SK-N-SH (cell line): ENCODE results near the gene VTN. TPM values are rescaled to one million over a fixed set of nuclear protein-coding genes. Genes with fewer than 3 reads are reported as not detected.

ENCODE experiments used
- CTCF ChIA-PET: fragments of 300-600, 350-600 bp; formaldehyde crosslinking; extraction: SDS; loops from one replicate; lab custom pipeline; 2021; lab: Yijun Ruan, JAX
- POLR2A ChIA-PET: fragments of 350-600 bp; sonication (Branson Sonifier 250); formaldehyde crosslinking; extraction: SDS; loops from one replicate; lab custom pipeline; 2020; ENCODE audit warnings: antibody characterized with exemption, inconsistent platforms; lab: Yijun Ruan, JAX
- DNase-seq: peaks from one replicate; pipeline ENCODE4 v3.0.0; 2012
- H2AFZ ChIP-seq: fragments of 200-600 bp; sonication (generic); 2 replicates; pipeline ENCODE4 v1.8.1; 2016; ENCODE audit warnings: antibody characterized with exemption, mild to moderate bottlenecking, low read depth
- H3F3A ChIP-seq: fragments of 200-600 bp; sonication (generic); replicated peaks from 2 replicates; pipeline ENCODE3; 2016; ENCODE audit warnings: antibody characterized with exemption, mild to moderate bottlenecking; ENCODE audit not compliant: insufficient read depth
- H3K27ac ChIP-seq, 2 experiments: fragments of 200-500 bp in 1 of 2; fragments of 200-600 bp in 1 of 2; sonication (Bioruptor generic) in 1 of 2; sonication (generic), shearing (Covaris generic) in 1 of 2; 2 replicates each; pipeline versions ENCODE4 v1.5.1 to v1.6.1; 2014 to 2016; ENCODE audit warnings: low read depth in 2 of 2, inconsistent platforms in 1 of 2, low read length in 1 of 2, mild to moderate bottlenecking in 1 of 2, mixed read lengths in 1 of 2
- H3K27me3 ChIP-seq: fragments of 200-600 bp; sonication (generic), shearing (Covaris generic); 2 replicates; pipeline ENCODE4 v1.6.1; 2016; ENCODE audit warnings: mixed run types; ENCODE audit not compliant: insufficient read depth
- H3K36me3 ChIP-seq, 2 experiments: fragments of 200-500 bp in 1 of 2; fragments of 200-600 bp in 1 of 2; sonication (Bioruptor generic) in 1 of 2; sonication (generic) in 1 of 2; replicated peaks in 1 of 2; 2 replicates each; pipeline versions ENCODE3 to v1.5.1; 2014 to 2016; ENCODE audit warnings: low read length in 1 of 2, mild to moderate bottlenecking in 1 of 2; ENCODE audit not compliant: insufficient read depth in 2 of 2, control insufficient read depth in 1 of 2
- H3K4me1 ChIP-seq, 2 experiments: fragments of 200-500 bp in 1 of 2; fragments of 200-600 bp in 1 of 2; sonication (Bioruptor generic) in 1 of 2; sonication (generic), shearing (Covaris generic) in 1 of 2; 2 replicates each; pipeline versions ENCODE4 v1.5.1 to v1.6.1; 2014 to 2016; ENCODE audit warnings: low read depth in 1 of 2, low read length in 1 of 2, mixed run types in 1 of 2; ENCODE audit not compliant: insufficient read depth in 2 of 2, control insufficient read depth in 1 of 2
- H3K4me2 ChIP-seq: fragments of 200-600 bp; sonication (generic), shearing (Covaris generic); 2 replicates; pipeline ENCODE4 v1.6.1; 2017; ENCODE audit warnings: mixed run types
- H3K4me3 ChIP-seq, 2 experiments: fragments of 200-500 bp in 1 of 2; fragments of 200-600 bp in 1 of 2; sonication (Bioruptor generic) in 1 of 2; sonication (generic), shearing (Covaris generic) in 1 of 2; 2 replicates each; pipeline versions ENCODE4 v1.5.1 to v1.8.1; 2014 to 2016; ENCODE audit warnings: low read depth in 2 of 2, inconsistent platforms in 1 of 2, low read length in 1 of 2, mild to moderate bottlenecking in 1 of 2, mixed read lengths in 1 of 2, moderate library complexity in 1 of 2
- H3K79me2 ChIP-seq: fragments of 200-600 bp; sonication (generic); 2 replicates; pipeline ENCODE4 v1.8.1; 2017; ENCODE audit warnings: mild to moderate bottlenecking; ENCODE audit not compliant: insufficient read depth
- H3K9ac ChIP-seq: fragments of 200-600 bp; sonication (generic); 2 replicates; pipeline ENCODE4 v1.6.1; 2017; ENCODE audit warnings: mixed run types
- H3K9me2 ChIP-seq: fragments of 200-600 bp; sonication (generic); 2 replicates; pipeline ENCODE4 v1.6.1; 2017; ENCODE audit warnings: mixed run types
- H3K9me3 ChIP-seq: fragments of 200-600 bp; sonication (generic); 2 replicates; pipeline ENCODE4 v1.6.1; 2017; ENCODE audit warnings: mixed run types, mild to moderate bottlenecking, moderate library complexity
- H4K20me1 ChIP-seq: fragments of 200-600 bp; sonication (generic); 2 replicates; pipeline ENCODE4 v1.6.1; 2017; ENCODE audit warnings: mild to moderate bottlenecking, mixed run types; ENCODE audit not compliant: insufficient read depth
- CHD2 ChIP-seq: fragments of 150-350 bp; IDR thresholded peaks from 2 replicates; pipeline ENCODE4 v1.6.1; 2018; ENCODE audit warnings: low read length; ENCODE audit not compliant: partially characterized antibody
- EZH2phosphoT487 ChIP-seq: fragments of 200-600 bp; sonication (generic); IDR thresholded peaks from 2 replicates; pipeline ENCODE4 v1.6.1; 2017; ENCODE audit warnings: low read depth, mixed run types, mild to moderate bottlenecking, antibody characterized with exemption, moderate library complexity, borderline replicate concordance
- FOXJ3 ChIP-seq: sonication (generic); formaldehyde crosslinking; IDR thresholded peaks from 2 replicates; pipeline ENCODE4 v1.5.1; 2020; ENCODE audit warnings: mild to moderate bottlenecking, missing genetic modification reagents
- GATA2 ChIP-seq: sonication (generic); formaldehyde crosslinking; IDR thresholded peaks from 2 replicates; pipeline ENCODE4 v1.5.0; 2020; ENCODE audit warnings: mild to moderate bottlenecking, missing genetic modification reagents
- MXI1 ChIP-seq: IDR thresholded peaks from 2 replicates; pipeline ENCODE4 v1.6.1; 2012; ENCODE audit warnings: mild to moderate bottlenecking, low read depth, low read length, improper control_type of control experiment
- NFIC ChIP-seq: IDR thresholded peaks from 2 replicates; pipeline ENCODE4 v1.4.0; 2012; ENCODE audit warnings: borderline replicate concordance
- POLR2AphosphoS5 ChIP-seq: IDR thresholded peaks from 2 replicates; pipeline ENCODE4 v1.6.1; 2012; ENCODE audit warnings: low read depth, low read length
- WGBS: methylation state at CpG from one replicate; pipeline ENCODE4 v1.1.6; 2017; ENCODE audit warnings: low lambda C conversion rate; 5-methylcytosine and 5-hydroxymethylcytosine counted together
- polyA plus RNA-seq, 3 experiments: library from polyadenylated mRNA; depleted of rRNA; stranded (reverse); fragments of >200 nt; gene quantifications; 2 replicates each; pipeline ENCODE4 v1.2.3, GENCODE V29; 2012
- TF ChIP-seq, protein P1 (sequence below): IDR thresholded peaks from 2 replicates; pipeline ENCODE4 v1.4.0; 2012; ENCODE audit warnings: low read depth, borderline replicate concordance
- TF ChIP-seq, protein P2 (sequence below): IDR thresholded peaks from 2 replicates; pipeline ENCODE4 v1.4.0; 2012; ENCODE audit warnings: low read depth, borderline replicate concordance
- TF ChIP-seq, protein P3 (sequence below): fragments of 150-350 bp; IDR thresholded peaks from 2 replicates; pipeline ENCODE4 v1.6.1; 2017; ENCODE audit warnings: antibody characterized with exemption, low read length, low read depth, borderline replicate concordance
- TF ChIP-seq, protein P4 (sequence below): fragments of 200-600 bp; sonication (generic); IDR thresholded peaks from 2 replicates; pipeline ENCODE4 v1.6.1; 2017; ENCODE audit warnings: antibody characterized with exemption, mild to moderate bottlenecking, moderate library complexity

VTN gene
- polyA plus RNA-seq, 1 of the 3 experiments (the other 2 are of a cell fraction): 1.2 TPM

DNA sequence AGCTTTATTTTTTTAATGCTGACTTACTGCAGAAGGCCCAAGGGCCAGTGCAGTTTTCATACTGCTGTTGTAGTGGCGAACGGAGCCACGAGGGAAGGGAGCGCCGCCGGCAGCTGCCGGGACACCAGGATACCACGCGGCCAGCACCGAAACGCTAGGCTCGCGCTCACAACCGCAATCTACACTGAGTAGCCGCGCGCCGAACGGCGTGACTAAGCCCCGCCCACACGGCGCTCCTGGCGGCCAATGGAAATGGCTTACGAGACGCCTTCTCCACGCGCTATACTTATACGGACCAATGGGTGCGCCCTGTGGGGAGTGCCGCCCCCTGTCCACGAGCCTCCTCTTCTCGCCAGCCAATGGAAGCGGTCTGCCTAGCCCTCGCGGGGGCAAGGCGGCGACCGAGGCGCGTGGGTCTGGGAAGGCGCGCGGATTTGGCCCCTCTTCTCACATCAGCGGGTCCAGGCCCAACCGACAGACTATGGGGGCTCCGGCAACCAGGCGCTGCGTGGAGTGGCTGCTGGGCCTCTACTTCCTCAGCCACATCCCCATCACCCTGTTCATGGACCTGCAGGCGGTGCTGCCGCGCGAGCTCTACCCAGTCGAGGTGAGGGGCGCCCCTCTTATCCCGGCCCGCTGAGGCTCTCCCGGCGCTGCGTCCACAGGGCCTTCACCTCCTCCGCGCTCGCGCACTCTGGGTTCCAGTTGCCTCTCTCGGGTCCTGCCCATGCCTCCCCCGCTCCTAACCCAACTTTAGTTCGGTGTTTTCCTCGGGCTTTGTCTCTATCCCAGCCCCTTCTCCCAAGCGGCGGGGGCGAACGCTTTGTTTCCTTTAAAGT is 51.1 kb downstream of the VTN start, which contains the start of gene TMEM97 (continued):
- peak; percentile 56 for TF ChIP-seq POLR2AphosphoS5
- TF ChIP-seq NFIC: no peak
- no peak for TF ChIP-seq EZH2phosphoT487
- no peak for TF ChIP-seq FOXJ3 (CRISPR knock-in tag)
- TF ChIP-seq, protein P1, sequence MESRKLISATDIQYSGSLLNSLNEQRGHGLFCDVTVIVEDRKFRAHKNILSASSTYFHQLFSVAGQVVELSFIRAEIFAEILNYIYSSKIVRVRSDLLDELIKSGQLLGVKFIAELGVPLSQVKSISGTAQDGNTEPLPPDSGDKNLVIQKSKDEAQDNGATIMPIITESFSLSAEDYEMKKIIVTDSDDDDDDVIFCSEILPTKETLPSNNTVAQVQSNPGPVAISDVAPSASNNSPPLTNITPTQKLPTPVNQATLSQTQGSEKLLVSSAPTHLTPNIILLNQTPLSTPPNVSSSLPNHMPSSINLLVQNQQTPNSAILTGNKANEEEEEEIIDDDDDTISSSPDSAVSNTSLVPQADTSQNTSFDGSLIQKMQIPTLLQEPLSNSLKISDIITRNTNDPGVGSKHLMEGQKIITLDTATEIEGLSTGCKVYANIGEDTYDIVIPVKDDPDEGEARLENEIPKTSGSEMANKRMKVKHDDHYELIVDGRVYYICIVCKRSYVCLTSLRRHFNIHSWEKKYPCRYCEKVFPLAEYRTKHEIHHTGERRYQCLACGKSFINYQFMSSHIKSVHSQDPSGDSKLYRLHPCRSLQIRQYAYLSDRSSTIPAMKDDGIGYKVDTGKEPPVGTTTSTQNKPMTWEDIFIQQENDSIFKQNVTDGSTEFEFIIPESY: no peak
- TF ChIP-seq CHD2: peak; percentile 72

DNA sequence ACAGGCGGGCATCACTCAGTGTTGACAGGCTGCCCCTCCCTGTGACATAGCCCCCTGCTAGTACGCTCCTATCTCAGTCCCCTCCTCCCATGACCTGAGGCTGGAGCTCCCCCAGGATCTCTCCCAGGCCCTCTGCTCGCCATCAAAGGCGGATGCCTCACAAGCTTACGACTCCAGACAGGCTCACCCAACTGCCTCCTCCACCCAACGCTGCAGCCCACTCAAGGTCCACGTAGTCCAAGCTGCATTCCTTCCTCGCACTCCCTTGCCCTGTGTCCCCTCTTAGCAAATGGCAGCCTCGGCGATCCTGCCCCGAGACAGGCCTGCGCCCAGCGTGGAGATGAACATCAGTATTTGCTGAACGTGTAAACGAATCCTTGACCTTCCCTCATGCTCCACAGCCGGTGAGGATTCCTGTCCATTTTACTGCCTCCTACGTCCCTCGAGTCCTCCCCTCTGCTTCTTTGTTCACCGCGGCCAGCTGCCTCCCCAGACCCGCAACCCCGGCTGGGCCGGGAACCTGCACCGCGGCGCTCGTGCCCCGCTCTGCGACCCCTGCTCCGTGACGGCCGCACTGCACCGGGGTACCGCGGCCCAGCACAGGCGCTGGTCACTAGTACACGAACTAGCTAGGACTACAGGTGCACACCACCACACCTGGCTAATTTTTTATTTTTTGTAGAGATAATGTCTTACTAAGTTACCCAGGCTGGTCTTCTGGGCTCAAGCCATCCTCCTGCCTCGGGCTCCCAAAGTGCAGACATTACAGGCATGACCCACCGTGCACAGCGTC is 51.9 kb downstream of the VTN start:
- 34% methylated on average over 33 of the region's 40 CpGs for WGBS
- peaks cover 25% of the 10 kb centered on the region for H3K79me2 ChIP-seq
- no peaks in the 10 kb centered on the region for H4K20me1 ChIP-seq

More for the DNA sequence above, 51.9 kb downstream of the VTN start:
- Histone ChIP-seq H3K9ac (peak overlapping the region; percentile 45; the same call in 1 of the 2 replicates), H3K9me2 (no peaks in the 10 kb centered on the region), H3K27ac (peak overlapping the region; percentile 25 to 44; a peak in 3 of 4 replicates), H2AFZ (peak overlapping the region; percentile 98), H3K4me2 (peak overlapping the region; percentile 91), H3K27me3 (no peaks in the 10 kb centered on the region), H3K4me1 (peaks cover 7 to 14% of the 10 kb centered on the region in 2 experiments; a peak in 1 of 4 replicates), H3K9me3 (no peaks in the 10 kb centered on the region), H3F3A (no peaks in the 10 kb centered on the region), H3K4me3 (peak overlapping the region; percentile 64 to 66), H3K36me3 (no peaks in the 10 kb centered on the region)
- CTCF ChIA-PET: interaction anchor here (0.6 to 3.5 kb wide), 9 partner anchors 9 to 513 kb away, joined by 3 to 15 read pairs (median 3); no protein-coding TSS in a partner anchor
- DNase-seq: peak; percentile 71
- POLR2A ChIA-PET: interaction anchor here (1.4 to 3.5 kb wide), 2 partner anchors 9 to 17 kb away, joined by 3 to 11 read pairs; partner anchors contain the start of genes IFT20 and TNFAIP1
- TF ChIP-seq, protein P2, sequence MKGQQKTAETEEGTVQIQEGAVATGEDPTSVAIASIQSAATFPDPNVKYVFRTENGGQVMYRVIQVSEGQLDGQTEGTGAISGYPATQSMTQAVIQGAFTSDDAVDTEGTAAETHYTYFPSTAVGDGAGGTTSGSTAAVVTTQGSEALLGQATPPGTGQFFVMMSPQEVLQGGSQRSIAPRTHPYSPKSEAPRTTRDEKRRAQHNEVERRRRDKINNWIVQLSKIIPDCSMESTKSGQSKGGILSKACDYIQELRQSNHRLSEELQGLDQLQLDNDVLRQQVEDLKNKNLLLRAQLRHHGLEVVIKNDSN: no peak
- TF ChIP-seq, protein P3, sequence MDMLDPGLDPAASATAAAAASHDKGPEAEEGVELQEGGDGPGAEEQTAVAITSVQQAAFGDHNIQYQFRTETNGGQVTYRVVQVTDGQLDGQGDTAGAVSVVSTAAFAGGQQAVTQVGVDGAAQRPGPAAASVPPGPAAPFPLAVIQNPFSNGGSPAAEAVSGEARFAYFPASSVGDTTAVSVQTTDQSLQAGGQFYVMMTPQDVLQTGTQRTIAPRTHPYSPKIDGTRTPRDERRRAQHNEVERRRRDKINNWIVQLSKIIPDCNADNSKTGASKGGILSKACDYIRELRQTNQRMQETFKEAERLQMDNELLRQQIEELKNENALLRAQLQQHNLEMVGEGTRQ: no peak
- TF ChIP-seq, protein P4, sequence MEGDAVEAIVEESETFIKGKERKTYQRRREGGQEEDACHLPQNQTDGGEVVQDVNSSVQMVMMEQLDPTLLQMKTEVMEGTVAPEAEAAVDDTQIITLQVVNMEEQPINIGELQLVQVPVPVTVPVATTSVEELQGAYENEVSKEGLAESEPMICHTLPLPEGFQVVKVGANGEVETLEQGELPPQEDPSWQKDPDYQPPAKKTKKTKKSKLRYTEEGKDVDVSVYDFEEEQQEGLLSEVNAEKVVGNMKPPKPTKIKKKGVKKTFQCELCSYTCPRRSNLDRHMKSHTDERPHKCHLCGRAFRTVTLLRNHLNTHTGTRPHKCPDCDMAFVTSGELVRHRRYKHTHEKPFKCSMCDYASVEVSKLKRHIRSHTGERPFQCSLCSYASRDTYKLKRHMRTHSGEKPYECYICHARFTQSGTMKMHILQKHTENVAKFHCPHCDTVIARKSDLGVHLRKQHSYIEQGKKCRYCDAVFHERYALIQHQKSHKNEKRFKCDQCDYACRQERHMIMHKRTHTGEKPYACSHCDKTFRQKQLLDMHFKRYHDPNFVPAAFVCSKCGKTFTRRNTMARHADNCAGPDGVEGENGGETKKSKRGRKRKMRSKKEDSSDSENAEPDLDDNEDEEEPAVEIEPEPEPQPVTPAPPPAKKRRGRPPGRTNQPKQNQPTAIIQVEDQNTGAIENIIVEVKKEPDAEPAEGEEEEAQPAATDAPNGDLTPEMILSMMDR: 0 out of 2 replicates have a peak, but pooled peaks have one; percentile 18
- TF ChIP-seq MXI1: no peak
- no peak for TF ChIP-seq EZH2phosphoT487
- no peak for TF ChIP-seq GATA2 (CRISPR knock-in tag)

Other genes with a start within 250 kb of the VTN start
- 8.6 and 11.4 TPM in 2 replicates for gene TMEM97, start 51.1 kb downstream of the VTN start, polyA plus RNA-seq (2012; rRNA removed)
- gene IFT20, start 34.8 kb downstream of the VTN start, polyA plus RNA-seq (2012; rRNA removed): 73.9 and 75.6 TPM in 2 replicates
- 52.0 and 58.0 TPM in 2 replicates for gene TNFAIP1, start 34.5 kb downstream of the VTN start, polyA plus RNA-seq (2012; rRNA removed)
- 96.1 and 98.1 TPM in 2 replicates for gene POLDIP2, start 12.8 kb downstream of the VTN start, polyA plus RNA-seq (2012; rRNA removed)
- not detected in 2 replicates for gene SEBOX, start 5.1 kb downstream of the VTN start, polyA plus RNA-seq (2012; rRNA removed)
- 17.4 and 17.9 TPM in 2 replicates for gene SARM1, start 1.4 kb upstream of the VTN start, polyA plus RNA-seq (2012; rRNA removed)
- gene SLC46A1, start 35.9 kb upstream of the VTN start, polyA plus RNA-seq (2012; rRNA removed): 4.2 and 4.3 TPM in 2 replicates
- not detected in 2 replicates for gene SLC13A2, start 103.3 kb upstream of the VTN start, polyA plus RNA-seq (2012; rRNA removed)
- gene FOXN1, start 136.0 kb upstream of the VTN start, polyA plus RNA-seq (2012; rRNA removed): not detected in 2 replicates
- 89.9 and 106 TPM in 2 replicates for gene UNC119, start 182.3 kb upstream of the VTN start, polyA plus RNA-seq (2012; rRNA removed)
- gene PIGS, start 201.2 kb upstream of the VTN start, polyA plus RNA-seq (2012; rRNA removed): 54.9 and 78.5 TPM in 2 replicates
- gene ALDOC, start 206.6 kb upstream of the VTN start, polyA plus RNA-seq (2012; rRNA removed): 10.1 and 10.3 TPM in 2 replicates
- gene SPAG5, start 228.7 kb upstream of the VTN start, polyA plus RNA-seq (2012; rRNA removed): 36.5 and 42.3 TPM in 2 replicates
- 7.9 and 13.1 TPM in 2 replicates for gene RSKR, start 243.9 kb upstream of the VTN start, polyA plus RNA-seq (2012; rRNA removed)